C4-2B (cell line): Measurements from ENCODE around the gene PRIM1.

Source experiments
- H3K27ac ChIP-seq: fragments of 450-650 bp; 2 replicates; pipeline ENCODE4 v1.5.1; 2017
- CTCF ChIP-seq: fragments of 450-650 bp; conservative IDR thresholded peaks from 2 replicates; pipeline ENCODE4 v1.5.1; 2017; ENCODE audit warnings: mild to moderate bottlenecking
- ZFX ChIP-seq: fragments of 450-650 bp; IDR thresholded peaks from 2 replicates; pipeline ENCODE4 v1.6.1; 2017

The PRIM1 gene

GRCh38 chr12:56769868-56770267, 17.7 kb upstream of the PRIM1 start:
- H3K27ac ChIP-seq: peak overlapping the region; percentile 86; the same call in 1 of the 2 replicates
- no peak for TF ChIP-seq CTCF
- no peak for TF ChIP-seq ZFX

GRCh38 chr12:56768424-56768823, 16.3 kb upstream of the PRIM1 start:
- TF ChIP-seq ZFX (0 out of 2 replicates have a peak, but pooled peaks have one; percentile 19), CTCF (no peak)
- H3K27ac ChIP-seq: peak overlapping the region; percentile 86

- TF ChIP-seq CTCF: no peak
- peak overlapping the region; percentile 38 for H3K27ac ChIP-seq
Measured at GRCh38 chr12:56766535-56766934, 14.4 kb upstream of the PRIM1 start.

- no peak for TF ChIP-seq ZFX
- TF ChIP-seq CTCF: no peak
- H3K27ac ChIP-seq: no peak overlapping the region
Measured at GRCh38 chr12:56763753-56764657, 11.9 kb upstream of the PRIM1 start.

GRCh38 chr12:56761812-56762211, 9.7 kb upstream of the PRIM1 start:
- no peak overlapping the region for H3K27ac ChIP-seq

GRCh38 chr12:56760460-56760859, 8.3 kb upstream of the PRIM1 start:
- peak overlapping the region; percentile 99 for H3K27ac ChIP-seq
- no peak for TF ChIP-seq CTCF
- no peak for TF ChIP-seq ZFX

More at GRCh38 chr12:56761812-56762211, 9.7 kb upstream of the PRIM1 start:
- TF ChIP-seq ZFX: no peak
- TF ChIP-seq CTCF: no peak

GRCh38 chr12:56759263-56759908, 7.3 kb upstream of the PRIM1 start:
- peak overlapping the region; percentile 99 for H3K27ac ChIP-seq
- no peak for TF ChIP-seq ZFX
- no peak for TF ChIP-seq CTCF
